ENCODE results near the gene PSMD1. TPM values are rescaled to one million over a fixed set of nuclear protein-coding genes. Genes with fewer than 3 reads are reported as not detected.

The PSMD1 gene
- total RNA-seq, 4 donors from 2014 or later: 51.5 to 116 (median 67.9) TPM

GRCh38 chr2:231049286-231050017, 7.2 kb upstream of the PSMD1 start:
- no peak overlapping the region for H3K27ac ChIP-seq
- TF ChIP-seq POLR2A (IDR thresholded peaks at IDR 0.05) (no peak), CTCF (IDR thresholded peaks at IDR 0.05) (no peak)
- intact Hi-C loops (cut with DNase I): no loop called here
- H3K36me3 ChIP-seq: no peaks in the 10 kb centered on the region
- no peak for DNase-seq
- H3K4me1 ChIP-seq: peaks cover 7 to 16% (median 8%) of the 10 kb centered on the region in 3 donors
- no peaks in the 10 kb centered on the region for H3K9me3 ChIP-seq
- H3K27me3 ChIP-seq: peaks cover 0 to 25% (median 0%) of the 10 kb centered on the region in 4 donors
- H3K4me3 ChIP-seq: no peak overlapping the region
- WGBS, 2 donors: 83% methylated on average over 12 of the region's 12 CpGs

GRCh38 chr2:231050018-231050901, 6.4 kb upstream of the PSMD1 start:
- DNase-seq: no peak
- whole genome bisulfite sequencing, 2 donors: 71 to 88% methylated on average over 2 to 7 of the region's 9 CpGs
- H3K36me3 ChIP-seq: no peaks in the 10 kb centered on the region
- no peak for TF ChIP-seq POLR2A (IDR thresholded peaks at IDR 0.05)
- H3K4me1 ChIP-seq: peaks cover 7 to 16% (median 8%) of the 10 kb centered on the region in 3 donors
- no peak overlapping the region for H3K27ac ChIP-seq
- H3K4me3 ChIP-seq: no peak overlapping the region
- H3K27me3 ChIP-seq: peaks cover 0 to 25% (median 0%) of the 10 kb centered on the region in 4 donors
- intact Hi-C loops (cut with DNase I): no loop called here
- H3K9me3 ChIP-seq: no peaks in the 10 kb centered on the region

GRCh38 chr2:231051116-231051515, 5.6 kb upstream of the PSMD1 start:
- Histone ChIP-seq H3K27me3 (peaks cover 0 to 25% (median 0%) of the 10 kb centered on the region in 4 donors), H3K4me1 (peaks cover 8 to 20% (median 8%) of the 10 kb centered on the region in 3 donors)
- DNase-seq: no peak

GRCh38 chr2:231052494-231053451, 3.9 kb upstream of the PSMD1 start:
- Histone ChIP-seq H3K4me1 (peaks cover 8 to 29% (median 13%) of the 10 kb centered on the region in 3 donors), H3K27me3 (peaks cover 0 to 13% (median 0%) of the 10 kb centered on the region in 4 donors), H3K36me3 (no peaks in the 10 kb centered on the region), H3K27ac (peak overlapping the region in 3 of 4 donors; percentile 51 to 58 (median 57)), H3K4me3 (peak overlapping the region; percentile 39 to 79 (median 64)), H3K9me3 (no peaks in the 10 kb centered on the region)
- DNase-seq: peak; percentile 15
- intact Hi-C loops (cut with DNase I): no loop called here
- TF ChIP-seq POLR2A (IDR thresholded peaks at IDR 0.05) (no peak), CTCF (IDR thresholded peaks at IDR 0.05) (peak; percentile 74 to 94 (median 91))
- 9 to 13% methylated on average over 23 to 28 of the region's 62 CpGs for WGBS, 2 donors

More at GRCh38 chr2:231051116-231051515, 5.6 kb upstream of the PSMD1 start:
- H3K27ac ChIP-seq: no peak overlapping the region
- no peaks in the 10 kb centered on the region for H3K36me3 ChIP-seq
- intact Hi-C loops (cut with DNase I): no loop called here
- no peak overlapping the region for H3K4me3 ChIP-seq
- 86 to 100% methylated on average over 2 to 3 of the region's 5 CpGs for WGBS, 2 donors
- H3K9me3 ChIP-seq: no peaks in the 10 kb centered on the region
- TF ChIP-seq CTCF (IDR thresholded peaks at IDR 0.05) (no peak), POLR2A (IDR thresholded peaks at IDR 0.05) (no peak)

GRCh38 chr2:231053846-231054245, 2.8 kb upstream of the PSMD1 start:
- intact Hi-C loops (cut with DNase I): no loop called here
- Histone ChIP-seq H3K4me1 (peaks cover 12 to 39% (median 23%) of the 10 kb centered on the region in 3 donors), H3K4me3 (no peak overlapping the region), H3K36me3 (no peaks in the 10 kb centered on the region), H3K27ac (no peak overlapping the region), H3K27me3 (peaks cover 0 to 12% (median 0%) of the 10 kb centered on the region in 4 donors), H3K9me3 (no peaks in the 10 kb centered on the region)
- DNase-seq: no peak
- TF ChIP-seq CTCF (IDR thresholded peaks at IDR 0.05) (no peak), POLR2A (IDR thresholded peaks at IDR 0.05) (no peak)
- 56 to 81% methylated on average over 6 of the region's 6 CpGs for WGBS, 2 donors

Measured in esophagus squamous epithelium (tissue), 5 donors.